Middle frontal gyrus (tissue), 1 donor: ENCODE results near the gene PIMREG.
"Not testable (repeated sequence)": the region's sequence is repeated elsewhere in the genome, so short reads cannot be mapped to it uniquely, and the experiment has no call there.

Source experiments
- DNase-seq: peaks from one replicate; pipeline ENCODE4 v3.0.0-alpha.2; 2015; ENCODE audit warnings: low spot score; ENCODE audit errors: extremely low spot score

Gene PIMREG

DNA sequence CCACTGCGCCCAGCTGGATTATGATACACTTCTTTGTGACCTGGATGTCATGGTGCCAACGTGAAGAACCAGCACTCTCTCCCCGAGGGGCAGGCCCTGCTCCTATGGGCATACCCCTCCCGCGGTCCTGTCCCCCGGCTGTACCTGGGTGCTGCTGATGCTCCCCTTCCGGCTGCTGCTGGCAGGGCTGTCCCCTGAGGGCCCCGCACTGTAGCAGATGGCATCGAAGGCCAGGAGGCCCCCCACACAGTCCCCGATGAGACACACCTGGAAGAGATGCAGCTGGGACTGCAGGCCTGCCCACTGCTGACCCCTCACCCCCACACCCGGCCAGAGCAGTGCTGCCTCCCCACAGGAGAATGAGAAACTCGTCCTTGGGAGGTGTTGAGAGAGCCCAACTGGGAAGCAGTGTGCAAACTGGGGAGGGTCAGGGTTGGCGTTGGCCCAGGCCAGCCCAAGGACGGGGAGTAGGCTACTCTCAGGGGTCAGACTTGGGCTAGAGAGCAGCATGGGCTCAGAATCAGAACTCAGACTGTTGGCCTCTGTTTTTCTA, 33.7 kb downstream of the PIMREG start:
- DNase-seq, result no peak

DNA sequence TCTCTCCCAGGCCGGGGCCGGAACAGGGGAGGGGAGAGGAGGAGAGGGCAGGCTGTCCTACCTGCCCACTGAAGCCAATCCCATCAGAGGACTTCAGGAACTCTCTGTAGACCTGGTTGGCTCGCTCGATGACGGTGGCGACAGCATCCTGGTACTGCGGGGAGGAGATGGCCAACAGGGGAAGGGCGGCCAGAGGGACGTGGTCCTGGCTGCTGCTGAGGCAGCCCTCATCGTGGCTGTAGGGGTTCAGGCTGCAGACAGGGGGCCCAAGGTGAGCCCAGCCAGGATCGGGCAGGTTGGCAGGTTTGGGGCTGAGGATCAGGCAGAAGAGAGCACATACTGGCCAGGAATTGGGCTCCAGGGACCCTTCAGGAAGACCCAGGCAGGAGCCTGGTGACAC, 34.2 kb downstream of the PIMREG start:
- DNase-seq, result no peak

DNA sequence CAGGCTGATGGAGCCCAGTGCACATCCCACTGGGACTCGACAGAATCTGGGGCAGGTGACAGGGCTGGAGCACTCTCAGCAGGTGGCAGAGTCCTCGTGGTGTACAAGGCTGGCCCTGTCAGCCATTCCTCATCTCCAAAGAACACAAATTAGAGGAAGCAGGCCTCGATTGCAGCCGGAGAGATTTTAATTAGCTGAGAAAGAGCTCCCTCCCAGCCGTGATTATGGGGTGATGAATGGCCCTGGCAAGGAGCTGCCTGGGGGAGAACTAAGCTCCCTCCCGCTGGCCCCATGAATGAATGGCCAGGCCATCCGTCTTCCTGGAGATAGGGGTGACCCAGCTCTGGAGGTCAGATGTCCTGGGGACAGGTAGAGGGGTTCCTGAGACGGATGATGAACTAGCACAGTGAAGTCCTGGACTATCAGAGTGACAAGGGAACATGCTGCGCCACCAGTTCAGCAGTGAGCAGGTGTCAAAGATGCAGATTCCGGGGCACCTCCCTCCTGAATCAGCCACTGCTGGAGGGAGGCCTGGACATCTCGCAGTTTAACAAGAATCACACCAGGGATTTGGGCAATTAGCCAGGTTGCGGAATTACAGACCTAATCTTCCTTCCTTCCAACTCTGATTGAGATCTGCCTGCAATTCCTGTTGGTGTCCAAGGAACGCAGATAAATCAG, 35.5 kb downstream of the PIMREG start:
- no peak for DNase-seq

DNA sequence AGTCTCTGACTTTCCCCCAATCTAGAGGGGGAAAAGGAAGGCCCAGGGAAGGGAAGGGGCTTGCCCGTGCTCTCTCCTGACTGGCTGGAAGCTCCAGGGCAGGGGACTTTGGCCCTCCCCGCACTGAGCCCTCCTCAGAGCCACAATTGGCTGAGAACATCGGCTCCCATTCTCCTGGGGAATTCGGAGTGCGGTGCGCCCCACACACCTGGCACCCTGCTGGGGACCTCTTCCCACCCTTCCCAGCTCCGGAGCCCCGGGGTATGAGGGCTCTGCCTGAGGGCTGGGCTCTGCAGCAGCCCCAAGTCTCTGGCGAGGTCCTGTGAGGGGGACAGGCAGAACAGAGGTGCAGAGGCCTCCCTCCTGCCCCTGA, 36.0 kb downstream of the PIMREG start:
- no peak for DNase-seq

DNA sequence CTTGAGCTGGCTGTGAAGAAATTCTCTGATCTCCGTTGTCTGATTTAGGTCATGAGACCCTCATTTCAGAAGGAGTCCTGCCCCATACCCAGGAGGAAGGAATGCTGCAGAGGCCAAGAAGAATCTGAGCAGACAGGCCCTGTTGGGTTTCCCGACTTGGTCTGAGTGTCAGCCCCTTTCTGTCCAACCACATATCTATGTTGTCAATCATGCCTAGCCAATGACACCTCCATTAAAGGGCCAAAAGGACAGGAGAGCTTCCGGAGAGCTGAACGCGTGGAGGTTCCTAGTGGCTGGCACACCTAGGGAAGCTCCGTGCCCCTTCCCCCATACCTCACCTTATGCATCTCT, 37.8 kb downstream of the PIMREG start:
- DNase-seq, result no peak

DNA sequence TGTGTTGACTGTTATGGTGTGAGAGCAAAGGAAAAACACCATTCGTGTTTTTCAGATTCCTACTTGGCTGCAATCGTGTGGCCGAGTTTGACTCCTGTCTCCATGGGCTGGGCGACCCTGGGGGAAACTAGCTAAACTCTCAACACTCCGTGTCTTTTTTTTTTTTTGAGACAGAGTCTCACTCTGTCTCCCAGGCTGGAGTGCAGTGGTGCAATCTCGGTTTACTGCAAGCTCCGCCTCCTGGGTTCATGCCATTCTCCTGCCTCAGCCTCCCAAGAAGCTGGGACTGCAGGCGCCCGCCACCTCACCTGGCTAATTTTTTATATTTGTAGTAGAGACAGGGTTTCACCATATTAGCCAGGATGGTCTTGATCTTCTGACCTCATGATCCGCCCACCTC, 38.5 kb downstream of the PIMREG start:
- not testable (repeated sequence) for DNase-seq

DNA sequence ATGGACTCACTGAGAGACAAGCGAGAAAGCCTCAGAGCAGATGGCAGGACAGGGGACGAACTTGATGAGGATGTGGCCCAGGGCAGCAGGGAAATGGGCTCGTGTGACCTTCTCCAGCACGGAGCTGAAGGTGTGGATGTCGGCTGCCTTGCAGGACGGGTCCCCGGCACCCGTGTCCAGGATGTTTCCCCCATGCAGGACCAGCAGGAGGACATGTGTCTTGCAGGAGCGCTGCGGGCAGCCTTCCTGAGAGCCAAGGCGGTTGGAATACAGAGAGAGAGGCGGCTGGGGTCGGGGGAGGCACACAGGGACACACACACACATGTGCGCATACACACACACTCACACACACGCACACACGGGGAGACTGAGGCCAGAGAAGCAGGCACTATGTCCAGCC, 39.3 kb downstream of the PIMREG start:
- DNase-seq, result no peak

DNA sequence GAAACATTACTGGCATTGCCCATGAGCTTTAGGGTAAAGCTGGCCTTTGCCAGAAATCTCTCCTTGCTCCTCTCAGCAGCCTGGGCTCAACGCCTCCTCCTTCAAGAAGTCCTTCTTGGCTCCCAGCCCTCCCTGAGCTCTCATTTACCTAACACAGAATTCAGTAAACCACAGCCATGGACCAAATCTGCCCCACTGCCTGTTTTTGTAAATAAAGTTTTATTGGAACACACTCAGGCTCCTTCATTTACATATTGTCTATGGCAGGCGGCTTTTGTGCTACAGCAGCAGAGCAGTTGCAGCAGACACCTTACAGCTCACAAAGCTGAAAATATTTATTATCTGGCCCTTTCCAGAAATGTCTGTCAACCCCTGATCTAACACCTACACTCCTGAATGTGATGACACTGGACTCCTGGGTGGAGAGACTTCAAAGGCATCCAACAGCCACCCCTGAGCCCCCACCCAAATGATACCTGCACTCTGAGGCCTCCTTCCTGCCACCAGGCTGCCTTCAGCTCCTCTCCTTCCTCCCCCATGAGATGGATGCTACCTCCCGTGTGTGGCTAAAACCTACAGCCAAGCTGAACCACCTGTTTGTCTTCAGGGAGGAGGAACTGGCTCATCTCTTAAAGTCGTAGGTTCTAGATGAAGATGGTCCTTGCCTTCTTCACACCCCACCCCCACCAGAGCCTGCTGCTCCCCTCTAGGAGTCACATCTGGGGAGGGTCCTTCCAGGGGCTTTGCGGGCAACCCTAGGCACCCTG, 41.6 kb downstream of the PIMREG start:
- no peak for DNase-seq

DNA sequence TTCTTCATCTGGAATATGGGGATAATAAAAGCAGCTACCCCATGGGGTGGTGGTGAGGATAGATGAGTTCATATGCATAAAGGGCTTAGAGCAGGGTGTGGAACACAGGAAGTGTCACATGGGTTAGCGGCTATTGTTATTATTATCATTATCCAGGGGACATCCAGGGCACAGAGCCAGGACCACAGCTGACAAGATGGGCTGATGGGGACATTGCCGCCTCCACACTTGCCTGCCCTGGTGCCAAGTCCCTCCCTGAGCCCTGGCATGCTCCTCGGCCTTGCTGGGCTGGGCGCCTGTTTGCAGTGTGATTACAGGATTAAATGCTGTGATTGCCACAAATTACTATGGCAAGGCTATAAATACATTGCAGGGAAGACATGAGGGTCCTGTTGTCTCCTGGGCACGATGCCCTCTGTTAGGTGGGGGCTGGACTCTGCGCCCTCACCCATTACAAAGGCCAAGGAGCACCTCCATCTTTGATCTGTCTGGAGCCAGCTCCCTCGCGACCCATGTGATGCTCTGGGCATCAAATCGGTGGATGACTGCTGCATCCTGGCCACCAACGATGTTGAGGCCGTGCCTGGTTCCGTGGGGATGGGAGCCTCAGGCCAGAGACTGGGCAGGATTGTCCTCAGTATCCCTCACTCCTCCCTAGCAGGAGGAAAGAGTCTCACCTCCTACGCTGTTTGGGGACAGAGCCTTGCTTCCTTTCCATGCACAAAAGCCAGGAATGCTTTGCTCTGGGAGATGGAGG, 43.2 kb downstream of the PIMREG start:
- DNase-seq, result no peak

DNA sequence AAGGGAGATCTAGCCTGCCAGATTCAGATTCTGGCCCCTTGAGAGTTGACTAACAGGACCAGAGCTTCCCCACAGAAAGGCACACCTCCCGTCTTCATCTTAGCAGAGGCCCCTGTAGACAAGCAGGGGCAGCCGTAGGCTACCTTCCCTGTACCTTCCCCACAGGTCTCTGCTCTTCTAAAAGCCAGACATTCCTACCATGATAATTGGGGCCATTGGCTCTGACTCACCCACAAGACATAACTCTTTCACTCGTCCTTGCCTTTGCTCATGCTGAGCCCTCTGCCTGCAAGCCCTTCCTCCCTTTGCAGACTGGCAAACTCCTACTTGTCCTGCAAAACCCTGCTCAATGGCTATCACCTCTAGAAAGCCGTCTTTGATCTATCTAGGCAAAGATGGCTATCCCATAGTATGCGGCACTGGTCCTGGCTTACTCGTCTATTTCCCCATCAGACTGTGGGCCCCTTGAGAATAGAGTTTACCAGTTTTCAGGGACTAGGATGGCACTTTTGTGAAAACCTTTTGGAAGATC, 43.8 kb downstream of the PIMREG start:
- no peak for DNase-seq

DNA sequence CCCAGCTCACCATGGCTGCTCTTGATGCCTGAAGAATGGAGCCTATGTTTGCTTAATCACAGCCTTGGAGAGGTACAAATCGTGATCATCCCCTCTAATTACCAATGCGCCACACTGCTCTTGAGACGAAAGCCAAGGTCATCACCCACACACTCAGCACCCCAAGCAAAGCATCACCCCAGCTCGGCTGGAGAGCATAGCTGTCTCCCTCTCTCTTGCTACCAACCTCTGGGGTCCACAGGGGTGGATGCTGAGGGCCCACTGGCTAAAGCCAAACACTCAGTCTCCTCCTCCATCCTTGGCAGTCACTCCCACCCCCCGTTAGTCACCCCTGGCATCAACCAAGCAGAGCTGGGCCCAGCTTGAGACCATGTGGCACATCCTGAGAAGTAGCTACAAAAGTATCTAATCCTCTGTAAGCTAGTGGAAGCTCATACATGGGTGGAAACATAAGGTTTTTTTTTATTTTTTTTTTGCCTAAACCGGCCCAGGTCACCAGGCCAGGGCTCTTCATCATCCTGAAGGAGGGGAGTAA, 44.8 kb downstream of the PIMREG start:
- DNase-seq, result no peak

DNA sequence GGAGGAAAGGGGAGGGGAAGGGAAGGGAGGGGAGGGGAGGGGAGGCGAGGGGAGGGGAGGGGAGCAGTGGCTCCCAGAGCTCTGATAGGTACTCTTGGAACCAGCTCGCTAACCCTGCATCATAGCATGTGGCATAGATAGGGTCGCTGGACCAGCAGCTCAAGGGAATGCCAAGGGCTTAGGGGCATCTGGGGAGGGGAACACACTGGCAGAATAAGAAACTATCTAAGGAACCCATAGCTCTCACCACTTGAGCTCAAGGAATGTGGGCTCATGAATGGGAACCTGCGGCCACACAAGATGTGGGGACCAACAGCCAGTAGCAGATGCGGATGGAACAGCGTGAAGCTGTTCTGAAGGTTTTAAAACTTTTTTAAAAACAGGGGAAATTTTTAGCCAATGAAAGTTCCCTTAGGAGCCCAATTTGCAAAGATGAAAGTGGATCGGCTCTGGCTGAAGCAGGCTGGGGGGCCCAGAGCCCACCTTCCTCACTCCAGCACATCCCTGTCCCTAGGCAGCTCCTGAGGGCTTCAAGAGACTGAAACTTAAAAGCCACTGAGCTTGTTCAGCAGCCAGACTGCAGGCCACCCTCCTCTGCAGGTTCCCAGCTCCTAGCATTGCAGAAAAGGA, 46.9 kb downstream of the PIMREG start:
- no peak for DNase-seq

DNA sequence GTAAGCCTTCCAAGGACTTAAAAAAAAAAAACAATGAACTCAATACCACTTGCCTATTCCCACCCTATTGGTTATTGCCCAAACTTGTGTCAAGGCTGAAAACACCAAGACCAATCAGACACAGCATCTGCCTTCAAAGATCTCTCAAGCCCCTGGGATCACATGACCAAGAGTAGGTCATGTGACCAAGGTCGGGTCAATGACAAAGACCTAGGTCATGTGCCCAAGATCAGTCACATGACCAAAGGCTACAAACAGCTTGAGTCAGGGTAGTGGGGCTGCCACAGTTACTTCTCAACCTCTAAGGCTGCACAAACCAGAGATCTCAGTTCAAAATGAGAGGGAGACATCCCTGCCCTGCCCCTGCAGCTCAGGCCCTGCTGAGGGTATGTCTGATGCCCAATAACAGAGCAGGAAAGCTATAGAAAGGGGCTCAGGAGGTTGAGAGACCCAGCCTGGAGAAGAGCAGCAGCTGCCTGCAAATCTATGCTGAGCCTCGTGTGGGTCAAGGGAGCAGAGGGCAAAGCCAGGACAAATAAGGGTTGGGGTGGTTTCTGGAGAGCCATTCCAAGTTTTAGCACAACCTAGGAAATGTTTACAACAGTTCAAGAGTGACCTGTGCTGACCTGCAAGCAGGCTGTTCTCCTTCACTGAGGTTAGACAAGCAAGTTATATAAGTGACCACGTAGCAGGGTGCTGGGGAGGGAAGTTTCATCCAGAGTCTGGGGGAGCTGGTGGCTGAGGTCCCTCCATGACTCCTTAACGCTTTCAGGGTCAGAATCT, 48.8 kb downstream of the PIMREG start:
- no peak for DNase-seq

DNA sequence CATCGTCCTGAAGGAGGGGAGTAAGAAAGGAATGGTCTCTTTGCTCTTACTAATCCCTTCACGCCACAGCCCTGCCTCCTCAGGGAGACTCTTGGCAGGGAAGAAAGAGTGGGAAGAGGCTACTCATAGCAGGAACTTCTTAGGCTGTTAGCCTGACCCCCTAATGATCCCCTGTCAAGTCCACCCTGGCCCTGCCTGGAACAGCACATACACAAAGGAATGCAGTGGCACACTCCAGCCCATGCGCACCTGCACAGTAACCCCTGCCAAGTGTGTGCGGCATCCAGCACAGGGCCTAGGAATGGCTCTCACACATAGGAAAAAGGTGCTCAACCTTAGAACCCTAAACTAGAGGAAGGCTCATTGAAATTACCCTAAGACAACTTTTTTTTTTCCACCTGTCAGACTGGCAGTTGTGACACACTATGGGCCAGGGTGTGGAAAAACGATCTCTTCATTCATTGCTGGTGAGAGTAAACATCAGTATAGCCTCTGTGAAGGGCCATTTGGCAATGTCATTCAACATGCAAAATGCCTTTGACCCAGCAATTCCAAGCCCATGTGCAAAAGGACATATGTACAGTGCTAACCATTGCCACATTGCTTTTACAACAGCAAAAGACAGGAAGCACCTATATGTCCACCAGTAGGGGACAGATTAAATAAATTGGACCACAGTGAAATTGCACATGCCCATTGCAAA, 50.1 kb downstream of the PIMREG start:
- DNase-seq, result no peak

DNA sequence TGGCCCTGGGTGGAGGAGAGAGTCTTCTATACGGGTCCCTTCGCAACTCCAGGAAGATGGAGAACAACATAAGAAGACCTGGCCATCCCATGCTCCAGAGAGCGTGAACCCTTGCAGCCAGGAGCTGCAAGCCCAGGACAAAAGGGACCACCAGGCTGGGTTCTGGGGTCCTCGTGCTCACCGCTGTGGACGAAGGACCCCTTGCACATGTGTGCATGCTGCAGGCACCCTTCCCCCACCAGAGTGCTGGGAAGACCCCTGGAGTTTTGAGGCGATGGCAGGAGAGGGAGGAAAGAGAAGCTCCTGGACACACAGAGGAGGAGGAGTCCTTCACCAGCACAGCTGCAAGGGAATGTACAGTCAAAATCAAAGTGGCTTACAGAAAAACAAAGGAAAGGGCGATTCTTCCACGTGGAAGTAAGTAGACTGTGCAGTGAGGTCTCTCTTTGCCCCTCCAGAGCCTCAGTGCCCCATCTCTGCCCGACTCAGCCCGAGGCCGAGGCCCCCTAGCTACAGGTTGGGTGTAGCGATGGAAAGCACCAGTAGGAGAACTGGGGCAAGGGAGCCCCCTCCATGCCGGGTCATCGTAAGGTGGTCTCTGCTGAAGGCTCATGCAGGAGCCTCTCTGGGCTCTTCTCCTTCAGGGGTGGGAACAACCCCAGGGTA, 51.3 kb downstream of the PIMREG start:
- DNase-seq, result no peak

DNA sequence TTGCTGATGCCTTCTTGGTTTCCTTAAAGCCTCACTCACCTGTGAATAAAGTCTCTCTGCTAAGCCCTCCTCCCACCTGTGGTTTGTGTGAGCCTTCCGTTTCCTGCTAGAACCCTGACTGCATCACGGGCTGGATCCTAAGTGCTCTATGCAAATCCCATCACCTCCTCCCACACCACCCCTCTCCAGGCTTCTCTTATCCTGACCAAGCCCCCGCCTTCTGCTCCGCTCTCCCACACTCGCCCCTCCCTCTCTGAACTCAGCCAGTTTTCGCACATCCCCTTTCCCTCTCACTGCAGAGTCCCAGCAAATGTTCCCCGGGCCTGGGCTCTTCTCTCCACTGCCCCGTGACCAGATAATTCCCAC, 51.8 kb downstream of the PIMREG start:
- DNase-seq, result no peak

DNA sequence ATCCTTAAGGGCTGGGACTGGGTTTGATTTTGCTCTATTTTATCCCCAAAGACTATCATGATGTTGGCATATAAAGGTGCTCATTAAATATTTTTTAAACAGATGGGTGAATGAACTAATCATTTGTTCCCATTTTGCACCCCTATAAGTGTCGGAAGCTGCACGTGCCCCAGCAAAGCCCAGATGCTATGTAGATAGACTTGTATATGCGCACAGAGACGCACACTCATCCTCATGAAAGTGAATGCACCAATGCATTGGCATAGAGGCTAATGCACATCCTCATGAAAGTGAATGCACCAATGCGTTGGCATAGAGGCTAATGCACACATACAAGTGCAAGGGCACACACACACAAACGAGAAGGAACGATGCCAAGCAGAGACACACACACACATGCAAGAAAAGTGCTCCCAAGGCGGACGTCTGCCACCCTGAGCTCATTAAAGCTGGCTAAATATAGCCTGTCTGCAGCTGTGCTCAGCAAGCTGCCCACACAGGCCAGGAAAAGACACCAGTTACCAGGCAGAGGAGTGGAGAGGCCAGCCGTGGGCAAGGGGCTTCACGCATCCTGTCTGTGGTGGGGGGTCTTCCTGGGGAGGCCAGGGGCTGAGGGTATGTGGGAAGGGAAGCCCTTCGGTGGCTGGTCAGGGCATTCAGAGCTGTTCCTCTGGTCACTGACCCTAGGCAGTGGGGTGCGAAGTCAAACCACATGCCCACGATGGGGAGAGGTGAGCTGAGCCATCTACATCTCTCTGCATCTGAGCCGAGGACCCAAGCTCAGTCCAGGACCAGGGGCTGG, 52.6 kb downstream of the PIMREG start:
- DNase-seq, result no peak

DNA sequence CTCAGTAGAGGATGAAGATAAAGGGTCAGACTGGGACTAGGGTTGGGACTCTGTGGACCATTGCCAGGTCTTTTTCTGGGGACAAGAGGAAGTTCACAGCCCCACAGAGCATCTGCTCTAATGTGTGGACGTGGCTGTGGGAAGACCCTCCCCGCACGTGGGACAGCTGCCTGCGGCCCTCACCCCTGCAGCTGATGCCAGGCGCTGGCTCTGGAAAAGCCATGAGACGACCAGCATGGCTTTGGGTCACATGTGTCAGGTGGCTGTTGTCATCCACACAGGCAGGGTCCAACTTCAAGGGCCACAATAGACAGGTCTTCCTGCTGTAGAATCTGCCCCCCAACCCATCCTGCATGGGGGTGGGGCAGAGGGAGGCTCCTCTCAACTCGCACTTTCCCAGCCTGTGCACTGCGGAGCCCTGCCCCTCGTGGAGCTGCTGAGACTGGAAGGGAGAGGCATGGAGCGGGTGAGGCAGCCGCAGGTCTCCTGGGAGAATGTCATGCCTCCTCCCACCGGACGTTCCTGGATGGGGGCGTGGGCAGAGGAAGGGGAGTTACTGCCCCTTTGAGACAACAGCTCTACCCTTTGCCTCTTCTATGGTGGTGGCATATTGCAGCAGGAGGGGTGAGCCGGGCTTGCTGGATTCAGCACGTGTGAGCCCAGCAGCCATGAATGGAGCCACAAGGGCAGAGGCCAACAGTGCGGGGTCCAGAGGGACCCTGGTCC, 53.4 kb downstream of the PIMREG start:
- DNase-seq, result no peak
